OCI-LY3 (cell line): ENCODE data around the gene SPNS3.

Experiments used
- EZH2phosphoT487 ChIP-seq: fragments of 200-600 bp; shearing (Covaris generic); IDR thresholded peaks from 2 replicates; pipeline ENCODE4 v1.6.1; 2018; ENCODE audit warnings: antibody characterized with exemption, mixed run types, low read depth
- TF ChIP-seq, protein P1 (sequence below): fragments of 200-600, 300-600 bp; sonication (generic); IDR thresholded peaks from 2 replicates; pipeline ENCODE4 v1.5.1; 2014; ENCODE audit warnings: antibody characterized with exemption, low read length, low read depth

GRCh38 chr17:4450710-4451316, 17.1 kb downstream of the SPNS3 start:
- TF ChIP-seq, protein P1, sequence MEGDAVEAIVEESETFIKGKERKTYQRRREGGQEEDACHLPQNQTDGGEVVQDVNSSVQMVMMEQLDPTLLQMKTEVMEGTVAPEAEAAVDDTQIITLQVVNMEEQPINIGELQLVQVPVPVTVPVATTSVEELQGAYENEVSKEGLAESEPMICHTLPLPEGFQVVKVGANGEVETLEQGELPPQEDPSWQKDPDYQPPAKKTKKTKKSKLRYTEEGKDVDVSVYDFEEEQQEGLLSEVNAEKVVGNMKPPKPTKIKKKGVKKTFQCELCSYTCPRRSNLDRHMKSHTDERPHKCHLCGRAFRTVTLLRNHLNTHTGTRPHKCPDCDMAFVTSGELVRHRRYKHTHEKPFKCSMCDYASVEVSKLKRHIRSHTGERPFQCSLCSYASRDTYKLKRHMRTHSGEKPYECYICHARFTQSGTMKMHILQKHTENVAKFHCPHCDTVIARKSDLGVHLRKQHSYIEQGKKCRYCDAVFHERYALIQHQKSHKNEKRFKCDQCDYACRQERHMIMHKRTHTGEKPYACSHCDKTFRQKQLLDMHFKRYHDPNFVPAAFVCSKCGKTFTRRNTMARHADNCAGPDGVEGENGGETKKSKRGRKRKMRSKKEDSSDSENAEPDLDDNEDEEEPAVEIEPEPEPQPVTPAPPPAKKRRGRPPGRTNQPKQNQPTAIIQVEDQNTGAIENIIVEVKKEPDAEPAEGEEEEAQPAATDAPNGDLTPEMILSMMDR = no peak
- no peak for TF ChIP-seq EZH2phosphoT487
